ENCODE results near the gene TAPBP.
"Not testable (repeated sequence)": the region's sequence is repeated elsewhere in the genome, so short reads cannot be mapped to it uniquely, and the experiment has no call there.

GRCh38 chr6:33363486-33363885 lies 49.6 kb upstream of the TAPBP start:
- TF ChIP-seq CTCF, POLR2AphosphoS5 (IDR thresholded peaks at IDR 0.05): not testable (repeated sequence)

Data from breast epithelium (tissue), 3 donors.